Neural progenitor cell (in vitro differentiated cells): ENCODE data around the gene PLA2G3.

ENCODE experiments used
- EZH2 ChIP-seq: fragments of 200-600 bp; sonication (generic); IDR thresholded peaks from 2 replicates; pipeline ENCODE4 v1.6.1; 2017; ENCODE audit warnings: antibody characterized with exemption, mild to moderate bottlenecking, moderate library complexity
- EZH2phosphoT487 ChIP-seq: fragments of 200-600 bp; sonication (generic); IDR thresholded peaks from 2 replicates; pipeline ENCODE4 v1.6.1; 2017; ENCODE audit warnings: antibody characterized with exemption
- TF ChIP-seq, protein P1 (sequence below): fragments of 200-600 bp; sonication (generic); IDR thresholded peaks from 2 replicates; pipeline ENCODE4 v1.5.1; 2017; ENCODE audit warnings: antibody characterized with exemption, mild to moderate bottlenecking

- TF ChIP-seq, protein P1, sequence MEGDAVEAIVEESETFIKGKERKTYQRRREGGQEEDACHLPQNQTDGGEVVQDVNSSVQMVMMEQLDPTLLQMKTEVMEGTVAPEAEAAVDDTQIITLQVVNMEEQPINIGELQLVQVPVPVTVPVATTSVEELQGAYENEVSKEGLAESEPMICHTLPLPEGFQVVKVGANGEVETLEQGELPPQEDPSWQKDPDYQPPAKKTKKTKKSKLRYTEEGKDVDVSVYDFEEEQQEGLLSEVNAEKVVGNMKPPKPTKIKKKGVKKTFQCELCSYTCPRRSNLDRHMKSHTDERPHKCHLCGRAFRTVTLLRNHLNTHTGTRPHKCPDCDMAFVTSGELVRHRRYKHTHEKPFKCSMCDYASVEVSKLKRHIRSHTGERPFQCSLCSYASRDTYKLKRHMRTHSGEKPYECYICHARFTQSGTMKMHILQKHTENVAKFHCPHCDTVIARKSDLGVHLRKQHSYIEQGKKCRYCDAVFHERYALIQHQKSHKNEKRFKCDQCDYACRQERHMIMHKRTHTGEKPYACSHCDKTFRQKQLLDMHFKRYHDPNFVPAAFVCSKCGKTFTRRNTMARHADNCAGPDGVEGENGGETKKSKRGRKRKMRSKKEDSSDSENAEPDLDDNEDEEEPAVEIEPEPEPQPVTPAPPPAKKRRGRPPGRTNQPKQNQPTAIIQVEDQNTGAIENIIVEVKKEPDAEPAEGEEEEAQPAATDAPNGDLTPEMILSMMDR: no peak
- TF ChIP-seq EZH2phosphoT487 (no peak), EZH2 (no peak)
Measured at GRCh38 chr22:31128156-31128555, 12.2 kb downstream of the PLA2G3 start.
